HepG2 (cell line): Measurements from ENCODE around the gene KATNBL1. TPM values are rescaled to one million over a fixed set of nuclear protein-coding genes. Genes with fewer than 3 reads are reported as not detected.

Experiments used
- CHCHD3 ChIP-seq: sonication (generic); formaldehyde crosslinking; IDR thresholded peaks from 2 replicates; pipeline ENCODE4 v1.8.0; 2022; ENCODE audit warnings: mild to moderate bottlenecking, missing genetic modification reagents, moderate library complexity
- CHD4 ChIP-seq: fragments of 200-600 bp; sonication (generic); IDR thresholded peaks from 2 replicates; pipeline ENCODE4 v1.7.0; 2017; ENCODE audit warnings: mild to moderate bottlenecking, low read length, borderline replicate concordance
- CTCF ChIP-seq: sonication (generic); formaldehyde crosslinking; IDR thresholded peaks from 2 replicates; pipeline ENCODE4 v1.5.0; 2020; ENCODE audit warnings: mild to moderate bottlenecking, missing genetic modification reagents, moderate library complexity
- ETS1 ChIP-seq: sonication (generic); formaldehyde crosslinking; IDR thresholded peaks from 2 replicates; pipeline ENCODE4 v1.4.0; 2020; ENCODE audit warnings: missing genetic modification reagents
- HOXA7 ChIP-seq: sonication (generic); formaldehyde crosslinking; IDR thresholded peaks from 2 replicates; pipeline ENCODE4 v1.8.1; 2022; ENCODE audit warnings: mild to moderate bottlenecking, missing genetic modification reagents, moderate library complexity
- RBM39 ChIP-seq: fragments of 200-400 bp; formaldehyde crosslinking; IDR thresholded peaks from one replicate; pipeline ENCODE4 v1.6.1; 2018; ENCODE audit warnings: antibody characterized with exemption, mild to moderate bottlenecking, low read depth, low read length; ENCODE audit not compliant: poor library complexity, severe bottlenecking
- RNF2 ChIP-seq: fragments of 450-650 bp; conservative IDR thresholded peaks from 2 replicates; pipeline ENCODE4 v1.6.1; 2016; ENCODE audit warnings: low read depth
- SCMH1 ChIP-seq: sonication (generic); formaldehyde crosslinking; IDR thresholded peaks from 2 replicates; pipeline ENCODE4 v1.9.0; 2021; ENCODE audit warnings: missing genetic modification reagents, mild to moderate bottlenecking, borderline replicate concordance
- TAF1 ChIP-seq: sonication (generic); formaldehyde crosslinking; IDR thresholded peaks from 2 replicates; pipeline ENCODE4 v1.4.0; 2020; ENCODE audit warnings: missing genetic modification reagents
- ZBTB42 ChIP-seq: sonication (generic); formaldehyde crosslinking; IDR thresholded peaks from 2 replicates; pipeline ENCODE4 v1.5.0; 2020; ENCODE audit warnings: mild to moderate bottlenecking, missing genetic modification reagents
- ZC3H4 ChIP-seq: sonication (generic); formaldehyde crosslinking; IDR thresholded peaks from 2 replicates; pipeline ENCODE4 v1.4.0; 2020; ENCODE audit warnings: missing genetic modification reagents, borderline replicate concordance
- ZHX2 ChIP-seq, 2 experiments: sonication (generic) in 1 of 2; formaldehyde crosslinking in 1 of 2; IDR thresholded peaks; 2 replicates each; pipeline versions ENCODE4 v1.6.1 to v1.9.0; 2014 to 2022; ENCODE audit warnings: antibody characterized with exemption in 1 of 2, borderline replicate concordance in 1 of 2, inconsistent platforms in 1 of 2, low read depth in 1 of 2, missing genetic modification reagents in 1 of 2
- ZNF317 ChIP-seq: sonication (generic); formaldehyde crosslinking; IDR thresholded peaks from 2 replicates; pipeline ENCODE4 v1.5.0; 2020; ENCODE audit warnings: mild to moderate bottlenecking, missing genetic modification reagents
- ZNF446 ChIP-seq: sonication (generic); formaldehyde crosslinking; IDR thresholded peaks from 2 replicates; pipeline ENCODE4 v1.5.0; 2020; ENCODE audit warnings: mild to moderate bottlenecking, missing genetic modification reagents
- ZNF710 ChIP-seq: sonication (generic); formaldehyde crosslinking; IDR thresholded peaks from 2 replicates; pipeline ENCODE4 v1.5.0; 2020; ENCODE audit warnings: mild to moderate bottlenecking, missing genetic modification reagents, borderline replicate concordance
- polyA plus RNA-seq, 8 experiments: library from polyadenylated mRNA; depleted of rRNA in 3 of 8; stranded (reverse) in 7 of 8; unstranded in 1 of 8; fragments of >200 nt; fragmentation: Illumina TruSeq in 4 of 8; extraction: Trizol in 4 of 8; gene quantifications; 2 replicates each; pipeline versions ENCODE4 v1.2.1 to v1.2.3, GENCODE V29; 2011 to 2016; ENCODE audit warnings: low read depth in 4 of 8, missing spikeins in 1 of 8, mixed read lengths in 1 of 8; ENCODE audit not compliant: insufficient read depth in 1 of 8
- total RNA-seq, 5 experiments: library from RNA; depleted of rRNA; stranded (reverse); fragments of >200 nt; fragmentation: Illumina TruSeq; extraction: Trizol; gene quantifications; 2 replicates each; pipeline ENCODE4 v1.2.3, GENCODE V29; 2016; ENCODE audit warnings: low read depth in 1 of 5
- TF ChIP-seq, protein P1 (sequence below): sonication (generic); formaldehyde crosslinking; conservative IDR thresholded peaks from 2 replicates; pipeline ENCODE4 v1.4.0; 2020; ENCODE audit warnings: missing genetic modification reagents

Gene KATNBL1
- total and polyA plus RNA-seq, 2 of the 13 experiments (the other 11 are each of a cell fraction or from before 2014, with no cell fraction given) = 23.4 to 42.8 TPM

DNA sequence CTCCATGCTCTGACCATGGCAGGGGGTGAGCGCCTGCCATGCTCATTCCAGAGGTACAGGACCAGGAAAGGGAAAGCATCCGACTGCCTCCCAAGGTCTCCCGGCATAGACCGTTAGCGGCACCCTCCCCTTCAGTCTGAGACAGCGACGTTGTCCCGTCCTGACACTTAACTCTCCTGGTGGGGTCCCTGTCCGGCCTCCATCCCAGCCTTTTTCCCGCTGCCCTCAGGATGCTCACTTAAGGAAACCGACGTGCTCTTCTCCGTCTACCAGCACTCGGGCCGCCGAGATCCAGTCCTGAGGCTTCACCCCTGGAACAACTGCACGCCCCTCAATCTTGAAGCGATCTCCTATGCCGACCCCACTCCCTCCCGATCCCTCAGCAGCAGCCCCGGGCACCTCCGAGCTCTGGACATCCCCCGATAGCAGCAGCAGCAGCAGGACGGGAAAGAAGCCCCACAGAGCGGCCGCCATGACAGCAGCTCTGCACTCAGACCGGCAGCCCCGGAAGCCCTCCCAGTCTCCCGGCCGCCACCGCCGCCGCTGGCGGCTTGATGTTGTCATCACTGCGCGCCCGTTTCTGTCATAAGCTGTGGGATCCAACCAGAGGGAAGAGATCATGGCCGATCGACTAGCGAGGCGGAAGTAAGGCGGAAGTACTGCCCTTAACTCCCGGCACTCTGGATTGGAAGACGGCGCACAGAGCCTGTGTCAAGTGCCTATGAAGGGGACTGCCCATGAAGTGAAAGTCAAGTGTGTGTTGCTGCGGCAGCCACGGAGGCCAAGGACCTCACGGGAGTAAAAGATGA, 108.3 kb downstream of the KATNBL1 start, which contains the start of the genes EMC7 and PGBD4 (continued):
- TF ChIP-seq ZC3H4 (CRISPR knock-in tag) = no peak
- TF ChIP-seq CHD4 = no peak
- no peak for TF ChIP-seq CHCHD3 (CRISPR knock-in tag)
- TF ChIP-seq ETS1 (CRISPR knock-in tag) = no peak
- no peak for TF ChIP-seq ZNF710 (CRISPR knock-in tag)
- TF ChIP-seq HOXA7 (CRISPR knock-in tag) = no peak
- peak; percentile 55; the same call in 1 of the 2 replicates for TF ChIP-seq ZNF317 (CRISPR knock-in tag)
- peak; percentile 83 for TF ChIP-seq TAF1 (CRISPR knock-in tag)
- TF ChIP-seq, protein P1, sequence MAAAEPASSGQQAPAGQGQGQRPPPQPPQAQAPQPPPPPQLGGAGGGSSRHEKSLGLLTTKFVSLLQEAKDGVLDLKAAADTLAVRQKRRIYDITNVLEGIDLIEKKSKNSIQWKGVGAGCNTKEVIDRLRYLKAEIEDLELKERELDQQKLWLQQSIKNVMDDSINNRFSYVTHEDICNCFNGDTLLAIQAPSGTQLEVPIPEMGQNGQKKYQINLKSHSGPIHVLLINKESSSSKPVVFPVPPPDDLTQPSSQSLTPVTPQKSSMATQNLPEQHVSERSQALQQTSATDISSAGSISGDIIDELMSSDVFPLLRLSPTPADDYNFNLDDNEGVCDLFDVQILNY (CRISPR knock-in tag) = no peak
- TF ChIP-seq RNF2 = no peak
- TF ChIP-seq SCMH1 (CRISPR knock-in tag) = no peak
- peak; percentile 36; the same call in 1 of the 2 replicates for TF ChIP-seq ZBTB42 (CRISPR knock-in tag)
- no peak for TF ChIP-seq ZNF446 (CRISPR knock-in tag)
- no peak for TF ChIP-seq RBM39
- peak; percentile 96 for TF ChIP-seq ZHX2 (IDR thresholded peaks at IDR 0.05; ENCODE audit: low read depth)
- no peak for TF ChIP-seq ZHX2 (CRISPR knock-in tag; IDR thresholded peaks at IDR 0.05; ENCODE audit: borderline replicate concordance)
- peak; percentile 6; the same call in 1 of the 2 replicates for TF ChIP-seq CTCF (CRISPR knock-in tag)
